Effector CD8-positive, alpha-beta T cell (primary cell): ENCODE measurements around the gene FASN.
A peak's percentile ranks its signal among the peaks of the same experiment; 100 is the strongest.
"Not testable (repeated sequence)": the region's sequence is repeated elsewhere in the genome, so short reads cannot be mapped to it uniquely, and the experiment has no call there.

Source experiments
- DNase-seq: peaks from one replicate; lab custom pipeline; 2025; lab: John Stamatoyannopoulos, UW
- total RNA-seq, 4 experiments: gene quantifications; one replicate each; lab custom pipeline; 2026; lab: John Stamatoyannopoulos, UW

The FASN gene
- 84.8 to 158 (median 117) reads per million in 4 experiments for total RNA-seq

- DNase-seq, result peak; percentile 86
Observed at GRCh38 chr17:82098169-82098938, at the start of gene FASN. FASN (minus strand) TSS chr17:82098236; CDS start chr17:82096445, 1,791 bp downstream.

- DNase-seq, result no peak
Observed at GRCh38 chr17:82146663-82147654, 48.9 kb upstream of the FASN start.

GRCh38 chr17:82145550-82146155 lies 47.6 kb upstream of the FASN start:
- no peak for DNase-seq

GRCh38 chr17:82143333-82143732 lies 45.3 kb upstream of the FASN start:
- no peak for DNase-seq

- DNase-seq, result not testable (repeated sequence)
Observed at GRCh38 chr17:82139961-82140360, 41.9 kb upstream of the FASN start.

DNA sequence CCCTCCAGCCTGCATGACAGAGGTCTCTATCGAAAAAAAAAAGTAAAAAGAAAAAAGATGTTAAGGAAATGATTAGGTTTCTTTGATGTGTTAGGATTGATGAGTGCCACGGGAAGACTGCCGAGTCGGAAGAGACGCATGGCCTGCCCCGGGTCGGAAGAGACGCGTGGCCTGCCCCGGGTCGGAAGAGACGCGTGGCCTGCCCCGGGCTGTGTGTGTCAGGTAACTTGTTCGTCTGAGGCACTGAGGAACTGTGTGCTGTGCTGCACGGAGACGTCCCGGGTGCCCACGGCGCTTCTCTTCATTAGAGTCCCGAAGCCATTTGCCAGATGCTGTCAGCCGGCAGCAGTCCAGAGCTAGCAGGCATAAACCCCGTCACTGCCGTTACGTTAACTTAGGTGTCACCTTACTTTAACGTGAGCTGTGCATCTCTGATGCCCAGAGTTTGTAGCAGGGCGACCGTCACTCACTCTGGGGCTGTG lies 40.5 kb upstream of the FASN start:
- DNase-seq, result no peak

DNA sequence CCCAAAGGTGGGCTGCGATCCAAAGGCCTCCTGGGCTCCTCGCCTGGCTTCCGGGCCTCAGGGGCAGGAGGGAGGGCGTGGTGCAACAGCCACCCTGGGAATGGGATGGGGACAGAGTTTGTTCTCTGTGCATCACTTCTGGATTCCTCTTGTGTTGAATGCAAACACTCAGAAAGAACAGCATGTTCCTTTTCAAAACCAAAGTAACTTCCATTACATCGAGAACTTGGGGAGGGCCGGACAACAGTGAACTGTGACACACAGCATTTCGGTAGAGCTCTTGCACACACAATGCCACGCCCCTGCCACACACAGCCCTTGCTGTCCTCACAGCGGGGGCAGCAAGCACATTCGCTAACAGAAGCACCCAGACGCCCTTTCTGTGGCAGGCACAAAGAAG lies 36.1 kb upstream of the FASN start:
- DNase-seq, result no peak

- not testable (repeated sequence) for DNase-seq
Observed at GRCh38 chr17:82133166-82133953, 35.3 kb upstream of the FASN start.

DNA sequence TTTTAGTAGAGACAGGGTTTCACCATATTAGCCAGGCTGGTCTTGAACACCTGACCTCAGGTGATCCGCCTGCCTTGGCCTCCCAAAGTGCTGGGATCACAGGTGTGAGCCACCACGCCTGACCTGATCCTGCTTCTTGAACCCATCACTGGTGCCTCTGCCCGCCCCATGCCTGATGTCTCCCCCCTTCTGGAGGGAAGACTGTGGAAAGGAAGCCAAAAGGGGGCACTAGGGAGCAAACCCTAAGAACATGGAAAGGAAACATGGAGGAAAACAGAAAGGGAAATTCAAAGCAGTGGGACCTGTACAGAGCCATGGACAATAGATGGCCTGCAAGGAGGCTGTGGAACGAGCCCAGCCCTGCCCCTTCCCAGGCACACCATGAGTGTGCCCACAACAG lies 31.1 kb upstream of the FASN start:
- no peak for DNase-seq

- DNase-seq, result no peak
Observed at GRCh38 chr17:82128287-82128686, 30.3 kb upstream of the FASN start.

DNA sequence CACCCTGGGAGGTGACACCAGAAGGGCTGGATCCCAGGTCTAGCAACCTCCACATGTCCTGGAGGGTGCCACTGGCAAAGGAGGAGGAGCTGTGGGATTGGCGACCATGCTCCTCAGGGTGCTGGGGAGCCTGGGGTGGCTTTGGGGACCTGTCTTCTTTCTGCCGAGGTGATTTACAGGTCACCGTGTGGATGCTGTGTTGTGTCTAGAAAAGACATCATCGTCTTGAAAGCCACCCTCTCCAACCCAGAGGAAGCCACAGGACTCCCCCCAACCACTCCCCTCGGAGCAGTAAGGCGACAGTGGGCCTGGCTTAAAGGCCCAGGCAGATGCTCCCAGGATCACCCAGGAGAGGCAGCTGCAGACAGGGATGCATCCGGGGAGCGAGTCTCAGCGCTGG lies 29.7 kb upstream of the FASN start:
- DNase-seq, result peak; percentile 38

DNA sequence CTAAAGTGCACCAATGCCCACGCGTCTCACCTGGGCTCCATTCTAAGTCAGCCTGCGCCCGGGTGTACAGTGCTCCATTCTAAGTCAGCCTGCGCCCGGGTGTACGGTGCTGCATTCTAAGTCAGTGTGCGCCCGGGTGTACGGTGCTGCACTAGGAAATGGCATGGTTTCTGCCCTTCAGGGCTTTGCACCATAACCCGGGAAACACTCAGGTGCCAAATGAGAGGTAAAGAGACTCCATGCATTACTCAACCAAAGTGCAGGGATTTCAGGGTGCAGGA lies 29.2 kb upstream of the FASN start:
- no peak for DNase-seq

DNA sequence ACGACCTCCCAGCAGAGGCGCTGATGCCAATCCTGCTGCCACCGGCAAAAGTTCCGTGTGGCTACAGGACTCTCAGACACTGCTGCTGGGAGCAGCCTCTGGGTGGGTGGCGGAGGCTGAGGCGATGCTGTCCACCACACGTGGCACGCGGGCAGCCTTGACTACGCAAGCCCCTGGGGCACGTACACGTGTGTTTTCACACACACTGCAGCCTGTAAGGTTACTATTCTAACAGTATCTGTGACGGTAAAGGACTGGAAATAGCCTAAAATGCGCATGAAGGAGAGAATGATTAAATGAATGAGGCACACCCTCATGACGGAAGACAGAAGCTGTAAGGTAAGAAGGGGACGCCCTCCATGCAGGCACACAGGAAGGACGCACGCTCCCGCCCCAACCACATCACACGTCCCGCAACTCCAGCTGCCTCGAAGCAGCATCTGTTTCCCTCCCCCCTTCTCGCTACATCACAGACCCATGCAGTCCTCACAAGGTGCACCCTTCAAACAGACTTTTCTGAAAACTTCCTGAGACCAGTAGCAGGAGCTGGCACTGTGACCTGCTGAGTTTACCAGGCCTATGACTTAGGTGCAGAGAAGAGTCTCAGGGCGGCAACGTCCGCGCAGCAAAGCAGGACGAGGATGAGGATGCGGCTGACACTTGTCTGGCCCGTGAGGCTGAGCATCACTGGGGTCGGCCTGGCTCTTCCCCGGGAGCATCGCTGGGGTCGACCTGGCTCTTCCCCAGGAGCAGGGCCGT lies 28.7 kb upstream of the FASN start:
- DNase-seq, result peak; percentile 84

DNA sequence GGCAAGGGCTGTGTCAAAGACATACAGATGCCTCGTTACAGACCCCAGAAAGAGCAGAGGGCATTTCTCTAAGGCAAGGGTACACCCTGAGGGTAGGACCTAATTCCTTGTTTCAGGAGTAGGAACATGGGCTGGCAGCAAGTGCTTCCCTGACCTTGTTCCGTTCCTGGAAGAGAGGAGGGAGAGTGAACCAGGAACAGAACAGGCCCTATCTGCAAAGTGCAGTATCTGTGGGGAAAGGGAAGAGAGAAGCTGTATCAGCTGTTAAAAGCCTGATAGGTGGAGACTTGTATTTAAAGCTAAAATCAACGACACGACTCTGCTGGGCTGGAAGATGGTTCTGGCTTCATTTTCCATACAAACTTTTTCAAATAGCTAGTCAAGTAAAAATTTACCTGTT lies 26.1 kb upstream of the FASN start:
- no peak for DNase-seq

GRCh38 chr17:82121660-82122629 lies 23.9 kb upstream of the FASN start:
- no peak for DNase-seq

GRCh38 chr17:82121246-82121645 lies 23.2 kb upstream of the FASN start:
- DNase-seq, result no peak

DNA sequence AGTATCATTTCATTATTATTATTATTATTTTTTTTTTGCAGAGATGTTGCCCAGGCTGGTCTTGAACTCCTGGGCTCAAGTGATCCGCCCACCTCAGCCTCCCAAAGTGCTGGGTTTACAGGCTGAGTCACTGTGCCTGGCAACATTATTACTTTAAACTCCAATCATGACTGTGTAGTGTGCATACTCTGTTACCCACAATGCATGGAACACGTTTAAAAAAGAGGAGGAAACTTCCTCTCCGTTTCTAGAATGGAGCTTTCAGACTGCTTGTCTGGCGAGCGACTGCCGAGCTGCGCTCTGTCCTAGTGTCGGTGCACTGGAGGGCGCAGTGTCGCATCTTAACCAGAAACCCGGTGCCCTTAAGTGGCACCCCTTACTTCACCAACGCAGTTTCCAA lies 22.1 kb upstream of the FASN start:
- no peak for DNase-seq

DNA sequence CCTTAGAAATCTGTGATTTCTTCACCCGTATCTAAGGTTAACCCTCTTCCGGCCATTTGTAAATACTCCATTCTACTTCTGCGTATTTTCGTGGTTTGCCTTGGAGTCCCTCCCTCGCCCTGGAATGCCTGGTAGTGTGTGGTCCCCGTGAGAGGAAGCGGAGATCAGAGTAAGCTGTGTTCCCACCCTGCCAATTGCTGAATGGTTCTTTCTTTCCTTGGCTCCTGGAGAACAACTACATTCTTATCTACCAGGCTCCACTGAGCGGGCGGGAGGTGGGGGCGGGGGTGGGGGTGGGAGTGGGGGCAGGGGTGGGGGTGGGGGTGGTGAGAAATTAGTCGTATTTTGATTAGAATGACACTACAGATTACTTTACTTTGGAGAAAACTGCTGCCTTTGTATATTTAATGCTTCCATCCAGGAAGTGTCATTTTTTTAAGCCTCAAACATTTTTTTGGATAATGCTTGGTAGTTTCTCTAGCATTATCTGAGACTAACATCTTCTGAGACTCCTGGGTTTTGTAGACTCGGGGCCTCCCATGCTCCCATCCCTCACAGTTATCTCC lies 20.9 kb upstream of the FASN start:
- no peak for DNase-seq

DNA sequence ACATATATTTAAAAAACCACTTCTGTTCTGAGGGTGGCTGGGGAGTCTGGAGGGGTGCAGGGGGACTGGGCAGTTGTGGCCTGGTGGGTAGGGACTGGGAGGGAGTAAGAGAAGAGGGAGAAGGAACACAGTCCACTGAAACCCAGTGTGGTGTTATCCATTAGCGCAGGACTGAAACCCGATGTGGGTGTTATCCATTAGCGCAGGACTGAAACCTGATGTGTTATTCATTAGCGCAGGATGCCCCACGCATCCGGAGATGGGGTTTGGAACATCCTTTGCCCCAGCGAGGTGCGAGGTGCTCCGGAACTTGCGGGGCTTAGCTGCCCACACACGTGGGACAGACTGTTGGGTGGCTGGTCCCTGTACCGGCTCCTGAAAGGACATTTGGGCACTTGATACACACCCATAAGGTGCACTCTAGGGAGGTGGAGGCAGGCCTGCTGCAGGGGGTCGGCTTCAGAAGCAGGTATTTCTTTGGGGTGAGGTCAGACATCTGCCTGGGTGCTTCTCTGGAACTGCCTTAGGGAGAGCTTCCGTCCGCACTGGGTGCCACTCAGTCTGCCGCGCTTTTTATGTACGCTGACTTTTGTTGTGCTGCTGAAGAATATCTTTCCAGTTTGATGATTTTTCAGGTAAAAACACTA lies 20.3 kb upstream of the FASN start:
- no peak for DNase-seq
